GM06990 (cell line): ENCODE measurements around the gene WDR7.
A peak's percentile ranks its signal among the peaks of the same experiment; 100 is the strongest.
"Not testable (repeated sequence)": the region's sequence is repeated elsewhere in the genome, so short reads cannot be mapped to it uniquely, and the experiment has no call there.

Source experiments
- DNase-seq: peaks from one replicate; pipeline ENCODE4 v3.0.0-alpha.2; 2011; ENCODE audit not compliant: insufficient read length; ENCODE audit errors: extremely low read depth
- H3K27me3 ChIP-seq: replicated peaks from 2 replicates; pipeline ENCODE4 v1.6.0; 2011; ENCODE audit warnings: low read length; ENCODE audit not compliant: control insufficient read depth, insufficient read depth
- H3K36me3 ChIP-seq: 2 replicates; pipeline ENCODE4 v1.5.1; 2011; ENCODE audit warnings: low read length; ENCODE audit not compliant: control insufficient read depth, insufficient read depth
- H3K4me3 ChIP-seq: replicated peaks from 2 replicates; pipeline ENCODE4 v1.5.1; 2011; ENCODE audit warnings: low read depth, mild to moderate bottlenecking, control low read depth, low read length
- CTCF ChIP-seq: IDR thresholded peaks from 2 replicates; pipeline ENCODE4 v1.5.1; 2011; ENCODE audit warnings: low read length, control low read depth, mild to moderate bottlenecking, inconsistent platforms; ENCODE audit not compliant: insufficient read depth, poor library complexity, severe bottlenecking

The WDR7 gene

GRCh38 chr18:56647951-56648893, 2.9 kb upstream of the WDR7 start:
- Histone ChIP-seq H3K27me3 (no peaks in the 10 kb centered on the region), H3K36me3 (no peaks in the 10 kb centered on the region), H3K4me3 (no peak overlapping the region)
- no peak for DNase-seq
- no peak for TF ChIP-seq CTCF

GRCh38 chr18:56649996-56650395, 1.2 kb upstream of the WDR7 start:
- Histone ChIP-seq H3K27me3 (no peaks in the 10 kb centered on the region), H3K4me3 (no peak overlapping the region), H3K36me3 (no peaks in the 10 kb centered on the region)
- no peak for TF ChIP-seq CTCF
- DNase-seq: no peak

- no peak for DNase-seq
- no peak for TF ChIP-seq CTCF
These were observed 573 bp downstream of the WDR7 start for GRCh38 chr18:56651771-56652092.

GRCh38 chr18:56652802-56653201, 1.6 kb downstream of the WDR7 start:
- TF ChIP-seq CTCF: no peak
- Histone ChIP-seq H3K27me3 (no peaks in the 10 kb centered on the region), H3K4me3 (no peak overlapping the region), H3K36me3 (no peaks in the 10 kb centered on the region)
- DNase-seq: no peak

More at GRCh38 chr18:56651771-56652092, 573 bp downstream of the WDR7 start:
- H3K4me3 ChIP-seq: peak overlapping the region; percentile 95
- no peaks in the 10 kb centered on the region for H3K36me3 ChIP-seq
- H3K27me3 ChIP-seq: no peaks in the 10 kb centered on the region

GRCh38 chr18:56654280-56654679, 3.1 kb downstream of the WDR7 start:
- DNase-seq, H3K4me3 ChIP-seq, H3K27me3 ChIP-seq, H3K36me3 ChIP-seq: not testable (repeated sequence)

GRCh38 chr18:56658261-56658660, 7.1 kb downstream of the WDR7 start:
- TF ChIP-seq CTCF: no peak

More at GRCh38 chr18:56658261-56658660, 7.1 kb downstream of the WDR7 start:
- Histone ChIP-seq H3K27me3 (no peaks in the 10 kb centered on the region), H3K36me3 (no peaks in the 10 kb centered on the region), H3K4me3 (no peak overlapping the region)
- no peak for DNase-seq
